ENCODE results near the gene AEBP2. TPM values are rescaled to one million over a fixed set of nuclear protein-coding genes. Genes with fewer than 3 reads are reported as not detected.

AEBP2 gene
- total and polyA plus RNA-seq, 2 of the 13 experiments (the other 11 are each of a cell fraction or from before 2014, with no cell fraction given), result 9.2 to 17.9 TPM

DNA sequence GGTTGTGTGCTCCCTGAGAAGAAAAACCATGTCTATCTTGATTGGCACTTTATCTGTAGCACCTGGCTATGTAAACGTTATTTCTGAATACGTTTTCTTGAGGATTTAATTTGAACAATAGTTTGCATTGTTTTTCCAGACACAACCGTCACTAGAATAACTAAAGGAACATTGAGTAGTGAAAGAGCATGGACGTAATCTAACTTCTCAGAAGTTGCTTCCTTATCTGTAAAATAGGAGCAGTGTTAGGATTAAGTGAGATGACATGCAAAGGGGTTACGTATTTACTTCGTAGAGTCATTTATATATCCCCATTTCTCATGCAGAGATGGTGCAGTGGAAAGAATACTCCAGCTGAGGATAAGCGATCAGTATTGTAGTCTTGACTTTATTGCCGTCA is 8.1 kb downstream of the AEBP2 start:
- no peak for FAIRE-seq
- POLR2A ChIA-PET, result no interaction called here
- 96% methylated on average over 8 of the region's 8 CpGs for WGBS (ENCODE audit: low lambda C conversion rate)

More for the DNA sequence above, 8.1 kb downstream of the AEBP2 start:
- DNase-seq (ENCODE audit: low spot score) (no peak), ATAC-seq (no peak)
- no TSS peak for BruUV-seq (replicated peaks)
- Histone ChIP-seq H3K36me3 (replicated peaks in 1 of 2; ENCODE audit: control insufficient read depth in 1 of 2, insufficient read depth in 2 of 2, low read length in 2 of 2) (peaks cover 0 to 3% of the 10 kb centered on the region in 2 experiments; a peak in 2 of 5 replicates), H3K9ac (ENCODE audit: insufficient read depth, low read depth, low read length) (no peak overlapping the region), H3K4me3 (replicated peaks in 1 of 3; ENCODE audit: insufficient read depth in 1 of 3, low read depth in 2 of 3, low read length in 3 of 3) (no peak overlapping the region), H4K20me1 (ENCODE audit: insufficient read depth, low read length) (peaks cover 44% of the 10 kb centered on the region), H3K9me3 (ENCODE audit: low read length) (no peaks in the 10 kb centered on the region), H2AFZ (ENCODE audit: low read length) (no peak overlapping the region), H3K79me2 (ENCODE audit: insufficient read depth, low read length) (peaks cover 96% of the 10 kb centered on the region), H3K4me2 (ENCODE audit: low read depth, low read length) (no peak overlapping the region), H3K4me1 (ENCODE audit: insufficient read depth, low read length) (peaks cover 37% of the 10 kb centered on the region), H3K27ac (ENCODE audit: extremely low read length, insufficient read depth, low read length) (no peak overlapping the region), H3K27me3 (ENCODE audit: control insufficient read depth in 1 of 2, insufficient read depth in 2 of 2, low read length in 2 of 2) (no peaks in the 10 kb centered on the region)
- TF ChIP-seq POGK (CRISPR knock-in tag; conservative IDR thresholded peaks at IDR 0.05) (no peak), KLF9 (CRISPR knock-in tag; IDR thresholded peaks at IDR 0.05; ENCODE audit: low read depth) (no peak), SAP130 (CRISPR knock-in tag; IDR thresholded peaks at IDR 0.05; ENCODE audit: low read depth) (no peak), PHF21A (CRISPR knock-in tag; IDR thresholded peaks at IDR 0.05) (no peak), SOX13 (IDR thresholded peaks at IDR 0.05) (no peak), SOX13 (CRISPR knock-in tag; conservative IDR thresholded peaks at IDR 0.05 in 1 of 2, IDR thresholded peaks at IDR 0.05 in 1 of 2) (no peak), RFXAP (CRISPR knock-in tag; IDR thresholded peaks at IDR 0.05; ENCODE audit: borderline replicate concordance) (no peak), MXI1 (IDR thresholded peaks at IDR 0.05; ENCODE audit: borderline replicate concordance, low read depth, low read length) (no peak), KDM1A (CRISPR knock-in tag; IDR thresholded peaks at IDR 0.05) (no peak), ZNF232 (CRISPR knock-in tag; IDR thresholded peaks at IDR 0.05; ENCODE audit: borderline replicate concordance) (no peak), XRCC5 (optimal IDR thresholded peaks at IDR 0.05; ENCODE audit: low read length) (no peak), MEF2D (CRISPR knock-in tag; IDR thresholded peaks at IDR 0.05) (no peak), ZNF788 (CRISPR knock-in tag; IDR thresholded peaks at IDR 0.05; ENCODE audit: borderline replicate concordance) (no peak), ZNF280B (CRISPR knock-in tag; IDR thresholded peaks at IDR 0.05; ENCODE audit: borderline replicate concordance) (no peak), ZNF512 (CRISPR knock-in tag; IDR thresholded peaks at IDR 0.05) (no peak), TGIF2 (CRISPR knock-in tag; IDR thresholded peaks at IDR 0.05) (no peak)
- TF ChIP-seq, protein P1, sequence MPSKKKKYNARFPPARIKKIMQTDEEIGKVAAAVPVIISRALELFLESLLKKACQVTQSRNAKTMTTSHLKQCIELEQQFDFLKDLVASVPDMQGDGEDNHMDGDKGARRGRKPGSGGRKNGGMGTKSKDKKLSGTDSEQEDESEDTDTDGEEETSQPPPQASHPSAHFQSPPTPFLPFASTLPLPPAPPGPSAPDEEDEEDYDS (CRISPR knock-in tag; IDR thresholded peaks at IDR 0.05), result no peak
- in situ Hi-C loops (cut with HindIII; ENCODE audit: extremely low pct_ligation_motif_present, low pct_unique_long_range_greater_than_20kb), result no loop called here
- CTCF ChIA-PET (ENCODE audit: low intra/inter-chr PET ratio, low total read pairs), result no interaction called here
- intact Hi-C loops (cut with micrococcal nuclease; ENCODE audit: unreplicated experiment), result no loop called here
